Calu3 (cell line): ENCODE results near the gene YARS2. TPM values are rescaled to one million over a fixed set of nuclear protein-coding genes. Genes with fewer than 3 reads are reported as not detected.
"Not testable (repeated sequence)": the region's sequence is repeated elsewhere in the genome, so short reads cannot be mapped to it uniquely, and the experiment has no call there.

Experiments
- BruUV-seq: library from RNA; stranded (reverse); fragments of 400-500 nt; replicated peaks from 2 replicates; lab custom pipeline; 2021; lab: Mats Ljungman, UMichigan
- CTCF ChIA-PET: fragments of 300-600 bp; sonication (Branson Sonifier 250); formaldehyde crosslinking; loops from one replicate; lab custom pipeline; 2022; ENCODE audit warnings: antibody characterized with exemption; lab: Charles Lee
- DNase-seq: peaks from one replicate; pipeline ENCODE4 v3.0.0; 2022
- H3K27ac Mint-ChIP-seq: one replicate; pipeline ENCODE4 v1.8.0; 2022; ENCODE audit warnings: mixed read lengths; ENCODE audit not compliant: unreplicated experiment
- H3K27me3 Mint-ChIP-seq: one replicate; pipeline ENCODE4 v1.8.0; 2022; ENCODE audit warnings: mixed read lengths; ENCODE audit not compliant: unreplicated experiment
- H3K36me3 Mint-ChIP-seq: one replicate; pipeline ENCODE4 v1.8.0; 2022; ENCODE audit warnings: mild to moderate bottlenecking, moderate library complexity, mixed read lengths; ENCODE audit not compliant: insufficient read depth, unreplicated experiment
- H3K4me1 Mint-ChIP-seq: one replicate; pipeline ENCODE4 v1.8.0; 2022; ENCODE audit warnings: mild to moderate bottlenecking, low read depth, mixed read lengths; ENCODE audit not compliant: unreplicated experiment
- H3K4me3 Mint-ChIP-seq: one replicate; pipeline ENCODE4 v1.8.0; 2022; ENCODE audit warnings: mild to moderate bottlenecking, low read depth, moderate library complexity, mixed read lengths; ENCODE audit not compliant: unreplicated experiment
- H3K9me3 Mint-ChIP-seq: one replicate; pipeline ENCODE4 v1.8.0; 2022; ENCODE audit warnings: low read depth, mixed read lengths; ENCODE audit not compliant: unreplicated experiment
- CTCF ChIP-seq: fragments of 200-600 bp; IDR thresholded peaks from one replicate; pipeline ENCODE4 v1.8.0; 2022; ENCODE audit warnings: antibody characterized with exemption; ENCODE audit not compliant: unreplicated experiment
- intact Hi-C: fragments of 100-400 bp; cut with micrococcal nuclease; formaldehyde crosslinking; loops from one replicate; pipeline ENCODE4 v1.10.0; 2022; ENCODE audit not compliant: unreplicated experiment
- total RNA-seq: library from RNA; stranded (reverse); gene quantifications from 2 replicates; pipeline ENCODE4 v1.2.3, GENCODE V29; 2022

YARS2 gene
- total RNA-seq, 1 experiment from 2014 or later: 28.9 TPM

- no peak overlapping the region for H3K4me3 Mint-ChIP-seq
- H3K27me3 Mint-ChIP-seq: no peaks in the 10 kb centered on the region
- peaks cover 21% of the 10 kb centered on the region for H3K36me3 Mint-ChIP-seq
- H3K9me3 Mint-ChIP-seq: no peaks in the 10 kb centered on the region
- H3K27ac Mint-ChIP-seq: no peak overlapping the region
- H3K4me1 Mint-ChIP-seq: no peaks in the 10 kb centered on the region
- intact Hi-C loops: no loop called here
- CTCF ChIA-PET: no interaction called here
- BruUV-seq: no TSS peak
- TF ChIP-seq CTCF: no peak
- DNase-seq: no peak
Measured at GRCh38 chr12:32705783-32706182, 49.9 kb downstream of the YARS2 start.

GRCh38 chr12:32702946-32703345 is 52.8 kb downstream of the YARS2 start:
- no peak overlapping the region for H3K27ac Mint-ChIP-seq
- no TSS peak for BruUV-seq
- H3K27me3 Mint-ChIP-seq: no peaks in the 10 kb centered on the region
- DNase-seq: no peak
- CTCF ChIA-PET: no interaction called here
- peaks cover 21% of the 10 kb centered on the region for H3K36me3 Mint-ChIP-seq
- no peak for TF ChIP-seq CTCF
- H3K4me1 Mint-ChIP-seq: no peaks in the 10 kb centered on the region
- no peak overlapping the region for H3K4me3 Mint-ChIP-seq
- H3K9me3 Mint-ChIP-seq: no peaks in the 10 kb centered on the region
- intact Hi-C loops: no loop called here

GRCh38 chr12:32702473-32702872 is 53.2 kb downstream of the YARS2 start:
- no peak for DNase-seq
- intact Hi-C loops: no loop called here
- CTCF ChIA-PET: no interaction called here
- no TSS peak for BruUV-seq
- no peak for TF ChIP-seq CTCF
- H3K36me3 Mint-ChIP-seq: peaks cover 21% of the 10 kb centered on the region
- H3K9me3 Mint-ChIP-seq: no peaks in the 10 kb centered on the region
- H3K27me3 Mint-ChIP-seq: no peaks in the 10 kb centered on the region
- no peaks in the 10 kb centered on the region for H3K4me1 Mint-ChIP-seq
- H3K27ac Mint-ChIP-seq: no peak overlapping the region
- H3K4me3 Mint-ChIP-seq: no peak overlapping the region

GRCh38 chr12:32699437-32699836 is 56.3 kb downstream of the YARS2 start:
- H3K4me3 Mint-ChIP-seq, BruUV-seq, CTCF ChIA-PET, H3K27me3 Mint-ChIP-seq, H3K4me1 Mint-ChIP-seq, intact Hi-C loops, H3K9me3 Mint-ChIP-seq, H3K27ac Mint-ChIP-seq, DNase-seq: not testable (repeated sequence)
- peaks cover 12% of the 10 kb centered on the region for H3K36me3 Mint-ChIP-seq

GRCh38 chr12:32698285-32698684 is 57.4 kb downstream of the YARS2 start:
- Mint-ChIP-seq H3K27ac (no peak overlapping the region), H3K36me3 (peaks cover 12% of the 10 kb centered on the region), H3K4me3 (no peak overlapping the region), H3K4me1 (no peaks in the 10 kb centered on the region), H3K9me3 (peaks cover 3% of the 10 kb centered on the region), H3K27me3 (no peaks in the 10 kb centered on the region)
- no peak for TF ChIP-seq CTCF
- CTCF ChIA-PET: no interaction called here
- intact Hi-C loops: no loop called here
- no peak for DNase-seq
- no TSS peak for BruUV-seq
